ENCODE data around the gene ISG15. TPM values are rescaled to one million over a fixed set of nuclear protein-coding genes. Genes with fewer than 3 reads are reported as not detected.
"Not testable (repeated sequence)": the region's sequence is repeated elsewhere in the genome, so short reads cannot be mapped to it uniquely, and the experiment has no call there.

The ISG15 gene
- total and polyA plus RNA-seq, 4 donors, result 12.7 to 234 (median 131) TPM

- no peak for TF ChIP-seq CTCF (IDR thresholded peaks at IDR 0.05; ENCODE audit: control extremely low read depth, extremely low read depth)
- Histone ChIP-seq H3K4me1 (ENCODE audit: control insufficient read depth in 5 of 5, insufficient read depth in 5 of 5, low read length in 5 of 5) (peaks cover 0 to 35% (median 29%) of the 10 kb centered on the region in 5 donors), H3K9ac (ENCODE audit: insufficient read depth in 1 of 2, low read length in 2 of 2) (no peak overlapping the region), H3K9me3 (ENCODE audit: control insufficient read depth in 4 of 4, insufficient read depth in 3 of 4, low read length in 3 of 4) (no peaks in the 10 kb centered on the region), H3K36me3 (ENCODE audit: control insufficient read depth in 4 of 4, insufficient read depth in 4 of 4, low read length in 4 of 4) (peaks cover 0 to 1% (median 0%) of the 10 kb centered on the region in 4 donors), H3K27me3 (ENCODE audit: control insufficient read depth in 3 of 3, insufficient read depth in 3 of 3, low read length in 2 of 3) (no peaks in the 10 kb centered on the region), H3K27ac (ENCODE audit: low read depth in 1 of 2, low read length in 1 of 2) (no peak overlapping the region), H3K4me3 (no peak overlapping the region)
- ATAC-seq (ENCODE audit: insufficient read depth, low FRiP score) (no peak), DNase-seq (no peak)
- 78 to 79% methylated on average over 9 to 10 of the region's 10 CpGs for WGBS, 2 donors
These were observed 12.4 kb downstream of the ISG15 start for GRCh38 chr1:1025730-1026129.

- Histone ChIP-seq H3K9ac (ENCODE audit: insufficient read depth in 1 of 2, low read length in 2 of 2) (no peak overlapping the region), H3K36me3 (ENCODE audit: control insufficient read depth in 4 of 4, insufficient read depth in 4 of 4, low read length in 4 of 4) (peaks cover 0 to 1% (median 0%) of the 10 kb centered on the region in 4 donors), H3K27me3 (ENCODE audit: control insufficient read depth in 3 of 3, insufficient read depth in 3 of 3, low read length in 2 of 3) (no peaks in the 10 kb centered on the region), H3K9me3 (ENCODE audit: control insufficient read depth in 4 of 4, insufficient read depth in 3 of 4, low read length in 3 of 4) (no peaks in the 10 kb centered on the region), H3K4me3 (no peak overlapping the region), H3K4me1 (ENCODE audit: control insufficient read depth in 5 of 5, insufficient read depth in 5 of 5, low read length in 5 of 5) (peaks cover 0 to 29% (median 26%) of the 10 kb centered on the region in 5 donors), H3K27ac (ENCODE audit: low read depth in 1 of 2, low read length in 1 of 2) (no peak overlapping the region)
- WGBS, 2 donors, result 66 to 70% methylated on average over 21 of the region's 21 CpGs
- TF ChIP-seq CTCF (IDR thresholded peaks at IDR 0.05; ENCODE audit: control extremely low read depth, extremely low read depth), result no peak
- DNase-seq (peak in 2 of 3 donors; percentile 31 to 49), ATAC-seq (ENCODE audit: insufficient read depth, low FRiP score) (no peak)
These were observed 13.5 kb downstream of the ISG15 start for GRCh38 chr1:1026599-1027413.

GRCh38 chr1:1027791-1028190 is 14.5 kb downstream of the ISG15 start:
- peaks cover 0 to 31% (median 26%) of the 10 kb centered on the region in 5 donors for H3K4me1 ChIP-seq (ENCODE audit: control insufficient read depth in 5 of 5, insufficient read depth in 5 of 5, low read length in 5 of 5)

GRCh38 chr1:1030867-1031658 is 17.8 kb downstream of the ISG15 start:
- WGBS, 2 donors, result 81 to 85% methylated on average over 7 of the region's 7 CpGs
- not testable (repeated sequence) for H3K9ac ChIP-seq (ENCODE audit: insufficient read depth in 1 of 2, low read length in 2 of 2); H3K27me3 ChIP-seq (ENCODE audit: control insufficient read depth in 3 of 3, insufficient read depth in 3 of 3, low read length in 2 of 3); H3K36me3 ChIP-seq (ENCODE audit: control insufficient read depth in 4 of 4, insufficient read depth in 4 of 4, low read length in 4 of 4); DNase-seq; H3K4me3 ChIP-seq; H3K27ac ChIP-seq (ENCODE audit: low read depth in 1 of 2, low read length in 1 of 2); ATAC-seq (ENCODE audit: insufficient read depth, low FRiP score); H3K9me3 ChIP-seq (ENCODE audit: control insufficient read depth in 4 of 4, insufficient read depth in 3 of 4, low read length in 3 of 4)
- peaks cover 0 to 33% (median 6%) of the 10 kb centered on the region in 5 donors for H3K4me1 ChIP-seq (ENCODE audit: control insufficient read depth in 5 of 5, insufficient read depth in 5 of 5, low read length in 5 of 5)

More at GRCh38 chr1:1027791-1028190, 14.5 kb downstream of the ISG15 start:
- Histone ChIP-seq H3K9ac (ENCODE audit: insufficient read depth in 1 of 2, low read length in 2 of 2) (no peak overlapping the region), H3K9me3 (ENCODE audit: control insufficient read depth in 4 of 4, insufficient read depth in 3 of 4, low read length in 3 of 4) (no peaks in the 10 kb centered on the region), H3K27ac (ENCODE audit: low read depth in 1 of 2, low read length in 1 of 2) (no peak overlapping the region), H3K4me3 (no peak overlapping the region), H3K27me3 (ENCODE audit: control insufficient read depth in 3 of 3, insufficient read depth in 3 of 3, low read length in 2 of 3) (no peaks in the 10 kb centered on the region), H3K36me3 (ENCODE audit: control insufficient read depth in 4 of 4, insufficient read depth in 4 of 4, low read length in 4 of 4) (peaks cover 0 to 1% (median 0%) of the 10 kb centered on the region in 4 donors)
- DNase-seq, result no peak
- no peak for ATAC-seq (ENCODE audit: insufficient read depth, low FRiP score)
- TF ChIP-seq CTCF (IDR thresholded peaks at IDR 0.05; ENCODE audit: control extremely low read depth, extremely low read depth), result no peak
- 85 to 88% methylated on average over 14 to 17 of the region's 17 CpGs for WGBS, 2 donors
